ENCODE data around the gene KIRREL3. TPM values are rescaled to one million over a fixed set of nuclear protein-coding genes. Genes with fewer than 3 reads are reported as not detected.

KIRREL3 gene
- total and polyA plus RNA-seq, 2 of the 4 experiments (the other 2 are of a cell fraction), result 10.9 to 15.9 TPM

- no peak overlapping the region for H2BK120ac ChIP-seq (ENCODE audit: low read depth, low read length)
- no peak overlapping the region for H3K14ac ChIP-seq (replicated peaks; ENCODE audit: low read depth, low read length)
- peaks cover 5% of the 10 kb centered on the region; the same call in 1 of the 2 replicates for H3K4me1 ChIP-seq (ENCODE audit: control insufficient read depth, insufficient read depth, low read length)
- H3K4ac ChIP-seq (ENCODE audit: low read depth, low read length), result no peak overlapping the region
- H3K36me3 ChIP-seq (ENCODE audit: control insufficient read depth, insufficient read depth, low read length), result no peaks in the 10 kb centered on the region
- no peak overlapping the region for H2BK20ac ChIP-seq (ENCODE audit: low read depth, low read length)
- no TSS peak for BruUV-seq (replicated peaks)
- H4K5ac ChIP-seq (ENCODE audit: low read depth, low read length), result no peak overlapping the region
- no peak overlapping the region for H3K9ac ChIP-seq (ENCODE audit: low read depth, low read length)
- H4K8ac ChIP-seq (ENCODE audit: low read depth in 2 of 2, low read length in 2 of 2), result no peak overlapping the region
- H3K23ac ChIP-seq (ENCODE audit: low read depth, low read length), result no peak overlapping the region
- peaks cover 8 to 18% of the 10 kb centered on the region in 2 experiments for H3K79me1 ChIP-seq (ENCODE audit: low read depth in 1 of 2, low read length in 2 of 2)
- no peak overlapping the region for H3K18ac ChIP-seq (ENCODE audit: low read depth, low read length)
- dilution Hi-C loops (cut with HindIII; ENCODE audit: low sequenced_read_pairs, unreplicated experiment), result no loop called here
- H2BK5ac ChIP-seq (ENCODE audit: low read depth, low read length, poor library complexity, severe bottlenecking), result no peak overlapping the region
- in situ Hi-C loops (cut with MboI; ENCODE audit: low sequenced_read_pairs), result no loop called here
- ATAC-seq (ENCODE audit: low read depth) (no peak), DNase-seq (no peak)
- H3K9me3 ChIP-seq (ENCODE audit: control insufficient read depth, insufficient read depth, low read length), result no peaks in the 10 kb centered on the region
- H3K27ac ChIP-seq (ENCODE audit: insufficient read depth, low read length), result no peak overlapping the region
- no peak overlapping the region for H3K4me2 ChIP-seq (ENCODE audit: low read depth, low read length)
- H3K9me1 ChIP-seq (ENCODE audit: insufficient read depth, low read length), result no peaks in the 10 kb centered on the region
- 100% methylated on average over 1 of the region's 5 CpGs; no CpG with 5 or more reads in 1 of the 2 experiments for WGBS, 2 experiments (ENCODE audit: extremely low coverage in 2 of 2, insufficient read length in 1 of 2)
- intact Hi-C loops (cut with micrococcal nuclease), result no loop called here
- no peak for TF ChIP-seq MAFK (IDR thresholded peaks at IDR 0.05; ENCODE audit: low read depth, low read length)
- TF ChIP-seq RCOR1 (IDR thresholded peaks at IDR 0.05; ENCODE audit: insufficient replicate concordance, low read length), result no peak
- no peak for TF ChIP-seq MXI1 (IDR thresholded peaks at IDR 0.05; ENCODE audit: borderline replicate concordance, low read depth, low read length)
- TF ChIP-seq NFE2L2 (IDR thresholded peaks at IDR 0.05; ENCODE audit: low read depth, low read length), result no peak
- TF ChIP-seq, protein P1, sequence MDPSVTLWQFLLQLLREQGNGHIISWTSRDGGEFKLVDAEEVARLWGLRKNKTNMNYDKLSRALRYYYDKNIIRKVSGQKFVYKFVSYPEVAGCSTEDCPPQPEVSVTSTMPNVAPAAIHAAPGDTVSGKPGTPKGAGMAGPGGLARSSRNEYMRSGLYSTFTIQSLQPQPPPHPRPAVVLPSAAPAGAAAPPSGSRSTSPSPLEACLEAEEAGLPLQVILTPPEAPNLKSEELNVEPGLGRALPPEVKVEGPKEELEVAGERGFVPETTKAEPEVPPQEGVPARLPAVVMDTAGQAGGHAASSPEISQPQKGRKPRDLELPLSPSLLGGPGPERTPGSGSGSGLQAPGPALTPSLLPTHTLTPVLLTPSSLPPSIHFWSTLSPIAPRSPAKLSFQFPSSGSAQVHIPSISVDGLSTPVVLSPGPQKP (IDR thresholded peaks at IDR 0.05; ENCODE audit: borderline replicate concordance, low read depth, low read length), result no peak
- no peak for TF ChIP-seq SMC3 (IDR thresholded peaks at IDR 0.05; ENCODE audit: low read depth, low read length)
- TF ChIP-seq RAD21 (IDR thresholded peaks at IDR 0.05; ENCODE audit: low read length), result no peak
- no peak for TF ChIP-seq CHD1 (IDR thresholded peaks at IDR 0.05; ENCODE audit: low read depth, low read length)
- H2AK9ac ChIP-seq (replicated peaks; ENCODE audit: low read depth, low read length, poor library complexity), result no peak overlapping the region
- no peaks in the 10 kb centered on the region for H3K27me3 ChIP-seq (ENCODE audit: control insufficient read depth, insufficient read depth, low read length)
- H4K91ac ChIP-seq (ENCODE audit: insufficient read depth, low read depth, low read length), result no peak overlapping the region
- POLR2A ChIA-PET (ENCODE audit: unreplicated experiment), result no interaction called here
- no peak overlapping the region for H2AK5ac ChIP-seq (ENCODE audit: low read depth, low read length)
- H2AFZ ChIP-seq (replicated peaks; ENCODE audit: low read length, poor library complexity), result no peak overlapping the region
- CTCF ChIA-PET, result no interaction called here
- no peak overlapping the region for H3K56ac ChIP-seq (ENCODE audit: extremely low read depth, insufficient read depth, low read length)
- H2BK15ac ChIP-seq (ENCODE audit: low read depth, low read length), result no peak overlapping the region
- no peaks in the 10 kb centered on the region for H4K20me1 ChIP-seq (ENCODE audit: insufficient read depth, low read length)
- no peak overlapping the region for H3K4me3 ChIP-seq (ENCODE audit: insufficient read depth, low read depth, low read length)
These were observed 607.4 kb downstream of the KIRREL3 start for GRCh38 chr11:126393143-126393542.

Measured in IMR-90 (cell line).